Measurements from ENCODE around the gene MINDY1.

Gene MINDY1

GRCh38 chr1:151024540-151025146 is 17.9 kb upstream of the MINDY1 start:
- TF ChIP-seq ZFP30 (CRISPR knock-in tag; IDR thresholded peaks at IDR 0.05) (no peak), CSDC2 (CRISPR knock-in tag; IDR thresholded peaks at IDR 0.05) (no peak), PATZ1 (CRISPR knock-in tag; IDR thresholded peaks at IDR 0.05; ENCODE audit: borderline replicate concordance) (no peak), PPARA (CRISPR knock-in tag; IDR thresholded peaks at IDR 0.05; ENCODE audit: borderline replicate concordance) (no peak), TOX (CRISPR knock-in tag; IDR thresholded peaks at IDR 0.05; ENCODE audit: borderline replicate concordance) (no peak), TSHZ2 (CRISPR knock-in tag; IDR thresholded peaks at IDR 0.05) (no peak), ZC3H10 (CRISPR knock-in tag; IDR thresholded peaks at IDR 0.05) (no peak), CSRNP3 (CRISPR knock-in tag; IDR thresholded peaks at IDR 0.05) (no peak), SNAI2 (CRISPR knock-in tag; IDR thresholded peaks at IDR 0.05) (no peak), ZFP3 (CRISPR knock-in tag; IDR thresholded peaks at IDR 0.05) (no peak), BACH2 (CRISPR knock-in tag; IDR thresholded peaks at IDR 0.05; ENCODE audit: borderline replicate concordance) (no peak), ARNTL (CRISPR knock-in tag; IDR thresholded peaks at IDR 0.05; ENCODE audit: borderline replicate concordance, low read depth) (no peak), RARB (CRISPR knock-in tag; IDR thresholded peaks at IDR 0.05) (no peak)
- peak; percentile 99 for ATAC-seq

DNA sequence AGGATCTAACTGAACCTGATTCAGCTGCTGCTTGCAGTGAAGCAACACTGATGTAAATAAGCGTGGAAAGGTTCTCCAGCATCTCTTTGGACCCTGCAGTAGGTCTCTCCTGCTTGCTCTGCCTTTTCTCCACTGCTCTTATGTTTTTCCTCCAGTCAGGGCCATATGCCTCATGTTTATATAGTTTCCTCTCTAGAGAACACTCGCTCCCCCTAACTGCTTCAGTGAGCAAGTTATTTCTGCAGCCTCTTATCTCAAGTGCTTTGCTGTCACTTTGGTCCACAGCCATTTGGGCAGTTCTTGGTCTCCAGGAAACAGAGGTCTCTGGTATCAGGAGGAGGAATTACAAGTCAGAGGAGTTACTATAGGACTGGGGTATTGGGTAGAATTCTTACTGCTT is 6.8 kb upstream of the MINDY1 start:
- ATAC-seq = no peak
- TF ChIP-seq GLIS3 (CRISPR knock-in tag; IDR thresholded peaks at IDR 0.05) = no peak
- no peak for TF ChIP-seq ZNF8 (CRISPR knock-in tag; IDR thresholded peaks at IDR 0.05)
- TF ChIP-seq OSR1 (CRISPR knock-in tag; IDR thresholded peaks at IDR 0.05) = no peak
- TF ChIP-seq ARNTL (CRISPR knock-in tag; IDR thresholded peaks at IDR 0.05; ENCODE audit: borderline replicate concordance, low read depth) = no peak
- no peak for TF ChIP-seq ZNF565 (CRISPR knock-in tag; conservative IDR thresholded peaks at IDR 0.05; ENCODE audit: low read depth)
- no peak for TF ChIP-seq TSHZ2 (CRISPR knock-in tag; IDR thresholded peaks at IDR 0.05)
- no peak for TF ChIP-seq ISL1 (CRISPR knock-in tag; IDR thresholded peaks at IDR 0.05)
- no peak for TF ChIP-seq CSDC2 (CRISPR knock-in tag; IDR thresholded peaks at IDR 0.05)

- ATAC-seq = no peak
- no peak for TF ChIP-seq ZFP3 (CRISPR knock-in tag; IDR thresholded peaks at IDR 0.05)
- no peak for TF ChIP-seq PATZ1 (CRISPR knock-in tag; IDR thresholded peaks at IDR 0.05; ENCODE audit: borderline replicate concordance)
- TF ChIP-seq TSHZ2 (CRISPR knock-in tag; IDR thresholded peaks at IDR 0.05) = no peak
- TF ChIP-seq ZNF565 (CRISPR knock-in tag; conservative IDR thresholded peaks at IDR 0.05; ENCODE audit: low read depth) = no peak
- no peak for TF ChIP-seq CSRNP3 (CRISPR knock-in tag; IDR thresholded peaks at IDR 0.05)
- no peak for TF ChIP-seq ESRRG (CRISPR knock-in tag; IDR thresholded peaks at IDR 0.05)
- TF ChIP-seq TCF4 (CRISPR knock-in tag; IDR thresholded peaks at IDR 0.05; ENCODE audit: borderline replicate concordance) = no peak
Observed at GRCh38 chr1:151012684-151013471, 6.2 kb upstream of the MINDY1 start.
